Measurements from ENCODE around the gene MALAT1. TPM values are rescaled to one million over a fixed set of nuclear protein-coding genes. Genes with fewer than 3 reads are reported as not detected.

MALAT1 gene
- total and polyA plus RNA-seq, 5 experiments from 2014 or later: 1,355 to 30,085 (median 3,419) TPM

DNA sequence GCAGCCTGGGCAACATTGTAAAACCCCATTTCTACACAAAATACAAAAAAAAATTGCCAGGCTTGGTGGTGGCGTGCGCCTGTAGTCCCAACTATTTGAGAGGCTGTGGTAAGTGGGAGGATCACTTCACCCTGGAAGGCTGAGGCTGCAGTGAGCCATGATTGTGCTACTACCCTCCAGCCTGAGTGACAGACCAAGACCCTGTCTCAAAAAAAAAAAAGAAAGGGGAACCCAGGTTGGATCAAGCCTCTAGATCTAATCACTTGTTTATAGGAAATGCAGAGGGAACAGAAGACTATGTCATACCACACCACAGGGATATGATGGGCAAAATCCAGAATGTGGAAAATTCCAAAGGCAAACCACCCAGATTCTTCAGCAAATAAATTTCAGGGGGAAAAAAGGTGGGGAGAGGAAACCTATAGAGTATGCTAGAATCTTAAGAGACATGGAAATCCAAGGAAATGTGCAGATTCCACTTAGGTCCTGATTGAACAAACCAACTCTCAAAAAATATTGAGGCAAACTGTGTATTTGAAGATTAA is 16.5 kb upstream of the MALAT1 start:
- Mint-ChIP-seq H3K36me3 (no peaks in the 10 kb centered on the region), H3K27me3 (peaks cover 0 to 2% (median 0%) of the 10 kb centered on the region in 5 donors), H3K27ac (peak overlapping the region in 1 of 10 donors; percentile 11), H3K4me1 (peaks cover 5 to 10% (median 9%) of the 10 kb centered on the region in 4 donors), H3K9me3 (no peaks in the 10 kb centered on the region), H3K4me3 (no peak overlapping the region)
- POLR2A ChIA-PET: interaction anchor here (2.1 to 24.4 kb wide), 2 partner anchors 10 to 21 kb away, joined by 8 to 959 read pairs; partner anchors contain the start of gene MALAT1
- no peak for ATAC-seq
- no peak for DNase-seq

DNA sequence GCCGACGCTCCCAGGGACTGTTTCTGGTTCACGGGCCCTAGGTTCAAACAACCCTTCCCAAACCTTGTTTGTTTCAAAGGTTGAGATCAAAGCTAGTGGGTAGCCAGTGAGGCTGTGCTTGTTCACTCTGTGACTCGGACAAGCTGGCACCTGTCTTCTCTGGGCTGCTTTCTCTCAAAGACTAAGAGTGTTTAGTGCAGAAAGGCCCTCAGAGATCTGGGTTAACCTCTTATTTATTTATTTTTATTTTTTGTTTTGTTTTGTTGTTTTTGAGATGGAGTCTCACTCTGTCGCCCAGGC is 13.0 kb upstream of the MALAT1 start:
- peaks cover 0 to 2% (median 0%) of the 10 kb centered on the region in 5 donors for H3K27me3 Mint-ChIP-seq
- no peaks in the 10 kb centered on the region for H3K36me3 Mint-ChIP-seq
- DNase-seq (no peak), ATAC-seq (no peak)
- peaks cover 14 to 29% (median 25%) of the 10 kb centered on the region in 4 donors for H3K4me1 Mint-ChIP-seq
- H3K27ac Mint-ChIP-seq: no peak overlapping the region
- POLR2A ChIA-PET: interaction anchor here (1.4 to 9.9 kb wide), 4 partner anchors 8 to 68 kb away, joined by 3 to 237 read pairs (median 48); partner anchors contain the start of gene MALAT1
- no peak overlapping the region for H3K4me3 Mint-ChIP-seq
- H3K9me3 Mint-ChIP-seq: no peaks in the 10 kb centered on the region

DNA sequence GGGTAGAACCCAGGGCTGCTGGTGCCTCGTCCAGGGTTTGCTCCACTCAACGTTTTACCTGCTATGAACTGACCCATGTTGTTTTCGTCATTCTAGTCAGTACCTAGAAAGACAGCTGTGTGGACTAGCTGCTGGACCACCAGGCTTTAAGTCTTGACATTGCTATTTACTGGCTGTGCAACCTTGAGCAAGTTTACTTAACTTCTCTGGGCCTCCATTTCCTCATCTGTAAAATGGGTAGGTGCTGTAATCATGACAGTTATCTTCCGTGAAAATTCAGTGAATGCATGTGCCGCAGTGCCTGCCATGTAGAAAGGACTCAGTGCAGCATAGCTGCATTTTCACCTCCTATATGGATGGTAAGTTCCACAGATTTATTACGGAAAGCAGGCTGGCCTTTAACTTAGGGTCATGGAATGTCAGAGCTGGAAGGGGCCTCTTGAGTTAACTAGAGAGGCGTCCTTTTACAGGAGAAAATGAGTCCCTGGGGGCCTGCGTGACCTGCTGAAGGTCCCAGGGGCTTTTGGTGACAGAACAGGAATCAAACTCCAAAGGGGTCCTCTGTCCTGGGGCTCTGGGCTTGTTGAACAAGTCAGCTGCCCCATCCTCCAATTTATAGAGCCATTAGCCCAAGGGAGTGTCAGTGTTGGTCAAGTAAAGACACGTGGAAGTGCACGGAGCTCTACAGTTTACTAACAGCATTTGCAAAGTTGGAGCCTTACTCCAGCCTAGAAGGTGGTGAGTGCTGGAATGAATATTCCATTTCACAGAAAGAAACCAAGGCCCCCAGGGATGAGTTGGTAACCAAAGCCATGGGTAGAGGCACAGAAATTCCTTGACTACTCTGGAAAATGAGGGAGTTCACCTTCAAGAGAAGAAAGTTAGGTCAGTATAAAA is 12.0 kb upstream of the MALAT1 start:
- no peaks in the 10 kb centered on the region for H3K36me3 Mint-ChIP-seq
- H3K9me3 Mint-ChIP-seq: no peaks in the 10 kb centered on the region
- DNase-seq (no peak), ATAC-seq (no peak)
- peaks cover 0 to 2% (median 0%) of the 10 kb centered on the region in 5 donors for H3K27me3 Mint-ChIP-seq
- peaks cover 14 to 34% (median 29%) of the 10 kb centered on the region in 4 donors for H3K4me1 Mint-ChIP-seq
- peak overlapping the region in 3 of 10 donors; percentile 4 to 88 (median 69) for H3K27ac Mint-ChIP-seq
- peak overlapping the region in 1 of 10 donors; percentile 38 for H3K4me3 Mint-ChIP-seq
- POLR2A ChIA-PET: interaction anchor here (1.0 to 24.9 kb wide), 7 partner anchors 9 to 69 kb away, joined by 3 to 2047 read pairs (median 6); partner anchors contain the start of genes MALAT1 and NEAT1

DNA sequence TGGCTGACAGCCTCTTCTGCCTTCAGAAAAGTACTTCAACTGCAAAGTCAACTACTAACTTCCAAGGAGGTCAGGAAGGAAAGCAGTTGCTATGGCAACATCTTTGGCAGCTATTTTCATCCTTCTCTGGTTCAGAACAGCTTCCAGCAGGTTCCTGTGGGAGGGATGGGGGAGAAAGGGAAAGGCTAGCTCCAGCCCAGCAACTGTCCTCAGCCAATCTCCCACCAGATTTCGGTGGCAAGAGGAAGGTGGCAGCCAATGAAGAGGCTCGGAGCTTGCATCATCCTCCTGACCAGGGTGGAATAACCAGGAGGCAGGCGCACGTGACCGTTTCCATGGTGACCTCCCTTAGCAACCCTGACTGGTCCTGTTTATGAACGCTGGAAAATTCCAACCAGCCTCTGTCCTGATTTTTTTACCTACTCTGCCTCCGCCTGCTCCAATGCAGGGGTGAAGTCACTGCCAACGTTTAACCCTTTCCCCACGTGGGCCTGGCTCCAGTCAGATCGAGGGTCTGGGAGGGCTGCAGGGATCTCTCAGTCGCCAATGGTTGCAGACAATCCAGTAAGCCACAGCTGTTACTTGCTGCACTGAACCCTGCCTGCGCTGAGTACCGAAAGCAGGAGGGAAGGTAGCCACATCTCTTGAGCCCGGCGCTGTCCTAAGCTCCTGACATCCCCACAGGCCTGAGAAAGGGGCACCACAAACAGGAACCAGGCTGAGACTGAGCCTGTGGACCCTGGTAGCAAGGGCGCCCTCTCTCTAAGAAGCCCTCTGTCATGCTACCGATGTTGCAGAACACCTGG is 11.2 kb upstream of the MALAT1 start:
- peak overlapping the region in 7 of 10 donors; percentile 11 to 49 (median 39) for H3K4me3 Mint-ChIP-seq
- peak overlapping the region in 8 of 10 donors; percentile 37 to 88 (median 65) for H3K27ac Mint-ChIP-seq
- DNase-seq (peak in 1 of 10 donors; percentile 53), ATAC-seq (peak; percentile 58 to 70)
- H3K4me1 Mint-ChIP-seq: peaks cover 12 to 37% (median 30%) of the 10 kb centered on the region in 4 donors
- H3K36me3 Mint-ChIP-seq: no peaks in the 10 kb centered on the region
- H3K9me3 Mint-ChIP-seq: no peaks in the 10 kb centered on the region
- POLR2A ChIA-PET: interaction anchor here (0.6 to 24.9 kb wide), 9 partner anchors 10 to 1173 kb away, joined by 3 to 2047 read pairs (median 4); partner anchors contain the start of genes MALAT1 and NEAT1
- H3K27me3 Mint-ChIP-seq: no peaks in the 10 kb centered on the region

DNA sequence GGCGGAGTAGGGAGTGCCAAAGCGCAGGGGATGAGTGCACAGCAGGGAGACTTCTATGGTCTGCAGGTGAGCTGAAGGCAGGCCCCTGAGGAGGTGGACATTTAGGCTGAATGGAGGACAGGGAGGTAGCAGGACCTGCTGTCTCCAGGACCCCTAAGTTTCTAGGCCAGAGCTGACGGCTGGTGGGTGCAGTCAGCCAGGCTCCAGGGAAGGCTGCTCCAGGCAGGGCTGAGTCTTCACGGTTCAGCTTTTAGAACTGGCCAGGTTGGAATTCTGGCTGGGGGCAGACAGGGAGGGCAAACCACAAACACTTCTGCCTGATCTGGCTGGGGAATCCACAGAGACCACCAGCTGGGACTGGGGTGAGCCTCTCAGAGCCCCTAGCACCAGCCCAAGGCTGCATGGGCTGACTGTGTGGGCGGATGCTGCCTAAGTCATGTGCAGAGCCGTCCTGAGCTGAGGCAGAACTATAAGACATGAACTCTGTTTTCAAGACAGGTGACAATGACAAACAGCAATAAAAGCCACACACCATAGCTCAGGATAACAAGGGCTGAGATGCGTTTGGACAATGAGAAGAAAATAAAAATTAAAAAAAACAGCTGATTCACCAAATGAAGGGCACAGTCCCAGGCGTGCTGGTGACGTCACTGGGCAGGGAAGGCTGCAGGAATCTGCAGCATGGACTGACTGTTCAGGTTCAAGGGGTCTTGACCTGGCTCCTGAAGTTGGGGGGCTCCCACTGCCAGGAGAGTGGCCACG is 10.4 kb upstream of the MALAT1 start:
- DNase-seq (peak in 1 of 10 donors; percentile 40), ATAC-seq (peak; percentile 79 to 87)
- Mint-ChIP-seq H3K27ac (peak overlapping the region in 9 of 10 donors; percentile 1 to 88 (median 69)), H3K36me3 (no peaks in the 10 kb centered on the region), H3K9me3 (no peaks in the 10 kb centered on the region), H3K4me3 (peak overlapping the region in 9 of 10 donors; percentile 10 to 70 (median 53)), H3K4me1 (peaks cover 12 to 43% (median 32%) of the 10 kb centered on the region in 4 donors), H3K27me3 (no peaks in the 10 kb centered on the region)
- POLR2A ChIA-PET: interaction anchor here (0.7 to 24.9 kb wide), 7 partner anchors 10 to 1172 kb away, joined by 3 to 2047 read pairs (median 8); partner anchors contain the start of genes MALAT1 and NEAT1

DNA sequence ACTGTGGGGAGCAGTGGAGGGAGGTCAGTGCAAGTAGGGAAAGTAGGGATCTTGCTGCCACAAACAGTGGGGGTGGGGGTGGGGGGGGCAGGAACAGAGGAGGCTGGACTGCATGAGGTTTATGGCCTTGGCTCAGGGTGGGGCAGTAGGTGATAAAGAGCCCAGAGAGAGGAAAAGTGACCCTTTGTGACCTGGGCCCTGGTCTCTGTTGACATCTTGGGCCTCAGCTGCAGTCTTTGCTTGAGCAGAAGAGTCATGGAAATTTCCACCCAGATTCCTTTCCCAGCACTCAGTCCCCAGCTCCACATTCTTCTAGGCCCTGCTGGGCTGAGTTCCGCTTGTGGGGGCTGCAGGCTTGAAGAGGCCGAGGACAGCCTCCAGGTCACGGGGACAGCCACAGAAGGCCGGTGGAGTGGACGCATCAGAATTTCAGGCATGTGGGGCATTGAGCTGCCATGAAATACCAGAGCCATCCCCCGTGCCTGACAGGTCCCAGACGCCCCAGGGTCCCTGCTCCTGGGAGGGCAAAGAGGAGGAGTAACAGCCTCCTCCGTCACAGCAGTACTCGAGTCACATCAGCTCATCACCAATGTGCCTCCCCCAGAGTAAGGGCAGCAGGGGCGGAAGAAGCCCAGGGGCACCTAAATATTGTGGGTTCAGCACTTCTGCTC is 9.7 kb upstream of the MALAT1 start:
- peak overlapping the region in 2 of 10 donors; percentile 25 to 85 for H3K27ac Mint-ChIP-seq
- POLR2A ChIA-PET: interaction anchor here (1.1 to 24.9 kb wide), 6 partner anchors 11 to 68 kb away, joined by 3 to 2047 read pairs (median 50); partner anchors contain the start of genes MALAT1 and NEAT1
- no peak for DNase-seq
- ATAC-seq: no peak
- H3K27me3 Mint-ChIP-seq: no peaks in the 10 kb centered on the region
- H3K4me1 Mint-ChIP-seq: peaks cover 12 to 43% (median 32%) of the 10 kb centered on the region in 4 donors
- peak overlapping the region in 2 of 10 donors; percentile 45 to 70 for H3K4me3 Mint-ChIP-seq
- H3K36me3 Mint-ChIP-seq: no peaks in the 10 kb centered on the region
- no peaks in the 10 kb centered on the region for H3K9me3 Mint-ChIP-seq

DNA sequence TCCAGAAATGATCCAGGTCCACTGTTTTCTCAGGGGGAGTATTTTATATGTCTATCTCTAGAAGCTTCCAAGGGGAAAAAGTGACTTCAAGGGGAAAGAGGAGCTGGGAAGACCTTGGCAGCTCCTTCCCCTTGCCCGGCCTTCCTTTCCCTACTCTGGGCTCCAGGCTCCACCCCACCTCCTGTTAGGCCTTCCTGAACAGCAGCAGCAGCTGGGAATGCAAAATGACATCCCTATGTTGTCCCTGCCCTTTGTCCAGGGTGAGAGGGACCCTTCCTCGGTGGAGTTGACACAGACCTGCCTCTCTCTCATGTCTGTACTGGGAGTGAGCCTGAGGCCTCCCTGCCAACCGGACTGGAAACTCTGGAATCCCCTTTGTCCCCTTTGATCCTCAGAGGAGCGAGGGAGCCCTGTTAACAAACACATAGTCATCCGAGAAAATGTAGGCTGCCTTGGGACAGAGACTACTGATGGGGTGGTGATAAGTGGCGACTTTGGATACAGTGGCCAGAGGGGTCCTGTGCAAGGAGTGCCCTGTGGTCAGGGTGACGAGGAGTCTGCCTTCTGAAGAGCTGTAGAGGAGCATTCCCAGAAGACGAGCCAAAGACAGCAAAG is 9.0 kb upstream of the MALAT1 start:
- no peaks in the 10 kb centered on the region for H3K27me3 Mint-ChIP-seq
- H3K4me1 Mint-ChIP-seq: peaks cover 12 to 48% (median 37%) of the 10 kb centered on the region in 4 donors
- POLR2A ChIA-PET: interaction anchor here (1.5 to 24.9 kb wide), 4 partner anchors 12 to 69 kb away, joined by 4 to 2047 read pairs (median 164); partner anchors contain the start of genes MALAT1 and NEAT1
- DNase-seq (no peak), ATAC-seq (no peak)
- no peak overlapping the region for H3K4me3 Mint-ChIP-seq
- no peaks in the 10 kb centered on the region for H3K9me3 Mint-ChIP-seq
- peak overlapping the region in 2 of 10 donors; percentile 63 to 86 for H3K27ac Mint-ChIP-seq
- no peaks in the 10 kb centered on the region for H3K36me3 Mint-ChIP-seq

DNA sequence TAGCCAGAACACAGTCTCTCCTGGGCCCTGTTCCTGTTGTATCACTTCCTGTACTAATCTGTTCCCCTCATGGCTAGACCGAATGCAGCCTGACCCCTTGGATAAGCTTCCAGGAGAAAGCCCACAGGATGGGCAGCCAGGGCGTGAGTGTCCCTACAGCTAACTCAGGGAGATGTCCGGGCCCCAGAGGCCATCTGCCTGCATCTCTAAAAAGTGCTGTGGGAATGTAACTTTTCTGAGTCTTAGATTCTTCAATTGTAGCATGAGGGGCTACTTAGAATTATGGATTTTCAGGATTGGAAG is 7.7 kb upstream of the MALAT1 start:
- ATAC-seq (no peak), DNase-seq (no peak)
- H3K27ac Mint-ChIP-seq: peak overlapping the region in 1 of 10 donors; percentile 63
- no peaks in the 10 kb centered on the region for H3K36me3 Mint-ChIP-seq
- peaks cover 12 to 53% (median 41%) of the 10 kb centered on the region in 4 donors for H3K4me1 Mint-ChIP-seq
- no peaks in the 10 kb centered on the region for H3K9me3 Mint-ChIP-seq
- POLR2A ChIA-PET: interaction anchor here (0.7 to 24.9 kb wide), 5 partner anchors 8 to 70 kb away, joined by 3 to 2047 read pairs (median 91); partner anchors contain the start of genes MALAT1 and NEAT1
- H3K27me3 Mint-ChIP-seq: no peaks in the 10 kb centered on the region
- no peak overlapping the region for H3K4me3 Mint-ChIP-seq

DNA sequence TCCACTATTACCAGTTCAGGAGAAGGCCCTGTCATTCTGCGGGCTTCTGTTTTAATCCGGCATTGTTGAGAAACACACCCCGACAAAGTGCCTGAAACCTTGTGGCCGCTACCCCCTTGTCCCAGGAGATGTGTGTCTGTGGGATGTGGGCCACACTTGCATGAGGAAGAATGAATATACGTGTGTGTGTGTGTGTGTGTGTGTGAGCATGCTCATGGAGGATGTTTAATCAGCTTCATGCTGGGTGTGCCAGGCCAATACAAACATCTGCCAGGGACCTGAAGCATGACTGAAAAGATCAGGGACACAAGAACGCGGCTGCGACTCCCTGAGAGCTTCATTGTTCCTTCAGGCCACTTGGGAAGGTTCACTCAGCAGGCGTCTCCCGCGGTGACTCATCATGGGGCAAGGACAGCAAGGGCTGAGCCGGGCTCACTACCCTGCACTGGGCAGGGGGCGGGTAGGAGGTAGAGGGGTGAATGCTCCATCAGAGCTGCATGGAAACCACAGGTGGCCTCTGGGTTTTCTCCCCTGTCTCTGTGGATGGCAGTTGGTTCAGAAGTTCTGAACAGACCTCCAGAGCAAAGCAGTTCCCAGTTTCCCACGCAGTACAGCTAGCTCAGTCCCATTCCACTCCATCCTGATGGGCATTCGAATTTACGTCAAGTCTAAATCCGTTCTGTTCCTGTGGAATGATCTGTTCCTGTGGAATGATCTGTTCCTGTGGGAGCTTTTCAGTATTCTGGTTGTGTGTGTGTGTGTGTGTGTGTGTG is 7.0 kb upstream of the MALAT1 start:
- H3K27ac Mint-ChIP-seq: peak overlapping the region in 3 of 10 donors; percentile 15 to 65 (median 46)

DNA sequence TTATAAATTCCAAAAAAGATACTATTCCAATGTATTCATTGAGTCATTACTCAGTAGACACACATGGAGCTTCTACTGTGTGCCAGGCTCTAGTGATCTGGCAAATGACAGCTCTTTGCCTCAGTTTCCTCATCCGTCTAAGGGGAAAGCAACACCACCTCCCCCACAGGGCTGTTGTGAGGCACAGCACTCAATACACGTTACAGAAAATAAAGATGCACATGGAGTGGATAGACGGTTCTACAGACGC is 6.5 kb upstream of the MALAT1 start:
- H3K36me3 Mint-ChIP-seq: no peaks in the 10 kb centered on the region
- H3K9me3 Mint-ChIP-seq: no peaks in the 10 kb centered on the region
- peaks cover 21 to 63% (median 50%) of the 10 kb centered on the region in 4 donors for H3K4me1 Mint-ChIP-seq
- DNase-seq: no peak
- H3K4me3 Mint-ChIP-seq: no peak overlapping the region
- ATAC-seq: no peak
- H3K27me3 Mint-ChIP-seq: no peaks in the 10 kb centered on the region
- POLR2A ChIA-PET: interaction anchor here (0.5 to 24.9 kb wide), 7 partner anchors 9 to 743 kb away, joined by 3 to 2047 read pairs (median 4); partner anchors contain the start of genes MALAT1 and NEAT1
- H3K27ac Mint-ChIP-seq: peak overlapping the region in 3 of 10 donors; percentile 15 to 65 (median 46)

More for the DNA sequence above, 7.0 kb upstream of the MALAT1 start:
- no peak for DNase-seq
- Mint-ChIP-seq H3K36me3 (no peaks in the 10 kb centered on the region), H3K4me1 (peaks cover 17 to 60% (median 48%) of the 10 kb centered on the region in 4 donors), H3K4me3 (peak overlapping the region in 1 of 10 donors; percentile 17), H3K9me3 (no peaks in the 10 kb centered on the region), H3K27me3 (no peaks in the 10 kb centered on the region)
- POLR2A ChIA-PET: interaction anchor here (0.5 to 24.9 kb wide), 8 partner anchors 9 to 743 kb away, joined by 3 to 2047 read pairs (median 4); partner anchors contain the start of genes MALAT1 and NEAT1
- no peak for ATAC-seq
